ENCODE data around the gene CADPS. TPM values are rescaled to one million over a fixed set of nuclear protein-coding genes. Genes with fewer than 3 reads are reported as not detected.

Gene CADPS
- total and polyA plus RNA-seq, 9 of the 15 experiments (the other 6 are each of a cell fraction or from before 2014, with no cell fraction given): not detected

DNA sequence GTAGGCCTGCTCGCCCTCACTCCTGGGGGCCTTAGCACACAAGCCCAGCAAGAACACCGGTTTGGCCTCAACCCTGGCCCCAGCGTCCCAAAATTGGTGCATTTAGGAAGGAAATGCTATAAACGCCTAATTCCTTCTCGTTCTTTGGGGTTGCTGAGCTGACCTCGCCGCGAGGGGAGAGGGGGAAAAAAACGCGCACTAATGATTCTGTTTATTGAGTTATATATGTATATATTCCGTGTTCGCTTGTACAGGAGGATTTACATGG lies 505.8 kb downstream of the CADPS start:
- ChIA-PET POLR2A (no interaction called here), CTCF (ENCODE audit: low intra/inter-chr PET ratio) (no interaction called here)
- no peaks in the 10 kb centered on the region for H3K9me1 ChIP-seq (ENCODE audit: control insufficient read depth, insufficient read depth, low read length)
- in situ Hi-C loops (cut with MboI) (no loop called here), intact Hi-C loops (cut with micrococcal nuclease) (no loop called here)
- no peak overlapping the region for H2AFZ ChIP-seq (ENCODE audit: low read depth, low read length)
- no peaks in the 10 kb centered on the region for H4K20me1 ChIP-seq (replicated peaks; ENCODE audit: control insufficient read depth, insufficient read depth, low read length)
- H3K27ac ChIP-seq (ENCODE audit: extremely low read depth, low read depth, low read length): no peak overlapping the region
- DNase-seq (ENCODE audit: extremely low read depth in 1 of 4, low spot score in 3 of 4) (no peak), ATAC-seq (no peak), FAIRE-seq (no peak)
- BruUV-seq (replicated peaks): no TSS peak
- H3K27me3 ChIP-seq (ENCODE audit: control insufficient read depth in 2 of 2, insufficient read depth in 2 of 2, low read length in 2 of 2): peaks cover 0 to 46% of the 10 kb centered on the region in 2 experiments; a peak in 2 of 5 replicates
- no peaks in the 10 kb centered on the region for H3K4me1 ChIP-seq (replicated peaks in 1 of 2; ENCODE audit: control insufficient read depth in 2 of 2, insufficient read depth in 2 of 2, low read length in 2 of 2)
- 0% methylated on average over 6 of the region's 12 CpGs for WGBS (ENCODE audit: insufficient coverage, low coverage, missing lambda C conversion rate)
- no peaks in the 10 kb centered on the region for H3K79me2 ChIP-seq (ENCODE audit: control insufficient read depth, insufficient read depth, low read length)
- TF ChIP-seq HDGF (IDR thresholded peaks at IDR 0.05) (no peak), RBM22 (IDR thresholded peaks at IDR 0.05; ENCODE audit: low read depth, low read length, poor library complexity, severe bottlenecking) (no peak), ZNF324 (CRISPR knock-in tag; IDR thresholded peaks at IDR 0.05) (no peak), NR2F6 (CRISPR knock-in tag; IDR thresholded peaks at IDR 0.05) (no peak), ZC3H8 (IDR thresholded peaks at IDR 0.05) (no peak), SRSF9 (IDR thresholded peaks at IDR 0.05; ENCODE audit: borderline replicate concordance, low read depth, low read length) (no peak), BCL6 (CRISPR knock-in tag; IDR thresholded peaks at IDR 0.05) (no peak), SMC3 (conservative IDR thresholded peaks at IDR 0.05; ENCODE audit: insufficient read depth, low read depth, low read length) (no peak)
- no peak overlapping the region for H3K9ac ChIP-seq (ENCODE audit: insufficient read depth in 1 of 2, low read depth in 2 of 2, low read length in 2 of 2)
- no peak overlapping the region for H3K4me2 ChIP-seq (ENCODE audit: insufficient read depth, low read length)
- no peaks in the 10 kb centered on the region for H3K9me3 ChIP-seq (replicated peaks; ENCODE audit: control insufficient read depth, insufficient read depth, low read depth, low read length)
- no peak overlapping the region for H3K4me3 ChIP-seq
- no peaks in the 10 kb centered on the region for H3K36me3 ChIP-seq (ENCODE audit: control insufficient read depth, insufficient read depth, low read length)

All from K562 (cell line).